ENCODE results near the gene AMER3.

GRCh38 chr2:130756053-130756873, 923 bp downstream of the AMER3 start:
- TF ChIP-seq EZH2phosphoT487 (IDR thresholded peaks at IDR 0.05; ENCODE audit: borderline replicate concordance) (no peak), CTCF (conservative IDR thresholded peaks at IDR 0.05; ENCODE audit: low read length) (no peak)

All from Loucy (cell line).